ENCODE data around the gene MYZAP.
A peak's percentile ranks its signal among the peaks of the same experiment; 100 is the strongest.

MYZAP gene, protein sequence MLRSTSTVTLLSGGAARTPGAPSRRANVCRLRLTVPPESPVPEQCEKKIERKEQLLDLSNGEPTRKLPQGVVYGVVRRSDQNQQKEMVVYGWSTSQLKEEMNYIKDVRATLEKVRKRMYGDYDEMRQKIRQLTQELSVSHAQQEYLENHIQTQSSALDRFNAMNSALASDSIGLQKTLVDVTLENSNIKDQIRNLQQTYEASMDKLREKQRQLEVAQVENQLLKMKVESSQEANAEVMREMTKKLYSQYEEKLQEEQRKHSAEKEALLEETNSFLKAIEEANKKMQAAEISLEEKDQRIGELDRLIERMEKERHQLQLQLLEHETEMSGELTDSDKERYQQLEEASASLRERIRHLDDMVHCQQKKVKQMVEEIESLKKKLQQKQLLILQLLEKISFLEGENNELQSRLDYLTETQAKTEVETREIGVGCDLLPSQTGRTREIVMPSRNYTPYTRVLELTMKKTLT

DNA sequence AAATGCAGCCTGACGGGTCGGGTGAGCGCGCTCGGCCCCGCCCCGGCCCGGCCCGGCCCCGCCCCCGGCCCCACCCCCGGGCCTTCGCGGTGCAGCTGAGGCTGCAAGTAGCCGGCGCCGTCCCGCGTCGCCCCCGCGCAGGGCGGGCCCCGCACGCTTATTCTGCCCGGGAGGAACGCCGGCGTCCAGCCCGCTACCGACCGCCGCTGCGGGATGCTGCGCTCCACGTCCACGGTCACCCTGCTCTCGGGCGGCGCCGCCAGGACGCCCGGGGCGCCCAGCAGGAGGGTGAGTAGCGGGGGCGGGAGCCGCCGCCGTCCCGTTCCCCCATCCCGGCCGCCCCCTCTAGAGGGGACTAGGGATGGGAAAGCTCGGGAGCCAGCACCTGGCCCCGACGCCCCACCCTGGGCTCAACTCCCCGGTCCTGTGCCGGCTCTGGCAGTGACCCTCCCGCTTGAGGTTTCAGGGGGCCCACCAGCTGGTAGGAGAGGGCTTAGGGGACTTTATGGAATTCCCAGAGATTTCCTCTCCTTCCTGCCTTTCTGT lies at the start of gene MYZAP:
Gene MYZAP (plus strand): TSS at position 83 of the 546 bp plus-strand sequence. CDS start 131 bp downstream, at position 214.
- DNase-seq (ENCODE audit: low spot score): peak; percentile 79

DNA sequence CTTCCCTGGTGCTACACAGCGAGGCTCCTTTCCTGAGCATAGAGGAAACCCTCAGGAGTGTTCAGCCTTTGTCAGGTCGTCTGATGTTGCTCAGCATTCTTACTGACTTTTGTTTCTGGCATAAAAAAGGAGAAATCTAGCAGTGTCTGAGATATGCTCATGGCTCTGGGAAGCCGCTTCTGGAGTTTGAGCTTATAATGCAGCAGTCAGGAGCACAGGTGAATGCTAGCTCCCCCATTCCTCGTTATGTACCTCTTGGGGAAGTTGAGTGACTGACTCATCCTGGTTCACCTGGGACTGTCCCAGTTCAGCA lies 49.2 kb upstream of the MYZAP start:
- no peak for DNase-seq (ENCODE audit: low spot score)

DNA sequence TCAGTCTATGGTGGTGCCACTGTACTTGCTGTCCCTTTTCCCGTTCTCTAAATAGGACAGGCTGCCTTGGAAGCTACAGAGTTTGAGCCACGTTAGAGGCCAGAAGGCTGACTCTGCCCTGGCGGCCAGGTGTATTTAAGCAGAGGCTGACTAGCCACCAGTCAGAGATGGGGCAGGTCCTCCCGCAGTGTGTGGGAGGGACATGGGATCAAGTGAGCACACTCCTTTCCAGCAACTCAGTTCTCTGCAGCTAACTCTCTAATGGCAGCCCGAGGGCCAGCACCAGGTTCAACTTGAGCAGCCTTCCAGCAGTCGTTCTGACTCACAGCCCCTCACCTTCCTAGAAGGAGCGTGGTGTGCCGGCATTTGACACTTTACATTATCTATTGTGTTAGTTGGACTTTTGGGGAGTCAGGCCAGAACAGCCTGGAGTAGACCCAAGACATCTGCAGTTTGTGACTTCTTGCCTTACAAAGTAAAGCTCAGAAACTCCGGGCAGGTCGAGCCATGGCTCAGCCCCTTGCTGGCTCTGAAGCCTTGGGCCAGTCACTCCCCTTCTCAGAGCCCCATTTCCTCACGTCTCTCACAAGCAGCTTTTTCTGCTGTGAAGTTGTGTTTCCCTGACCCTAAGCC lies 46.7 kb upstream of the MYZAP start:
- no peak for DNase-seq (ENCODE audit: low spot score)

DNA sequence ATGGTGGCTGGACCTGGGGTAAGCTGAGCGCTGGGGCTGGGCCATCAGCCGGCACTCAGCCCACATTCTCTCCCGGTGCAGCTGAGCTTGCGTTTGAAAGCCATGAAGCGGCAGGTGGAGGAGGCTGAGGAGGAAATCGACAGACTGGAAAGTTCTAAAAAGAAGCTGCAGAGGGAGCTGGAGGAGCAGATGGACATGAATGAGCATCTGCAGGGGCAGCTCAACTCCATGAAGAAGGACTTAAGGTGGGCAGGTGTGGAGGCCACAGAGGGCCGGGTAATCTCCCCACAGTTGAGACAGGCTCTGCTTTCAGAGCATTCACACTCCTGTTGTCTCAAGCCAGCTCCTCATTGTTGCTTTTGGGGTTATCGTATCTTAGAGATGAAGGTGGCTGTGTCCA lies 45.7 kb upstream of the MYZAP start:
- DNase-seq (ENCODE audit: low spot score): no peak

DNA sequence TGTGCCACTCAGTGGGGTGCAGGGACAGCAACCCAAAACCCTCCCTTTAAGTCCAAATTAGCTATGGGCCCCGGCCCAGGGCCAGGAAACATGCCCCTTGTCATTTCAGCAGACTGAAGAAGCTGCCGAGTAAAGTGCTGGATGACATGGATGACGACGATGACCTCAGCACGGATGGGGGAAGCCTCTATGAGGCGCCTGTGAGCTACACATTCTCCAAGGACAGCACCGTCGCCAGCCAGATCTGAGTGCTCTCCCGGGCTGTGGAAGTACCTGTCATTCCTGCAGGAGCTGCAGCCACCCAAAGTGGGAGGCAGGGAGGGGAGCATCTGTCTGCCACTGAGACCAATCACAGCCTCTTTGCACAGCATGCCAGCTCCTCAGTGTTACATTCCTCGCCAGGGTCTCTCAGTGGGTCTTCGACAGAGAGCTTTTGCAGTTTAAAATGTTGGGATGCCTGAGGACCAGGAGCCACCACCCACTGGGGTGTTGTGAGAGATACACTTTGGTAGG lies 44.4 kb upstream of the MYZAP start:
- DNase-seq (ENCODE audit: low spot score): no peak

DNA sequence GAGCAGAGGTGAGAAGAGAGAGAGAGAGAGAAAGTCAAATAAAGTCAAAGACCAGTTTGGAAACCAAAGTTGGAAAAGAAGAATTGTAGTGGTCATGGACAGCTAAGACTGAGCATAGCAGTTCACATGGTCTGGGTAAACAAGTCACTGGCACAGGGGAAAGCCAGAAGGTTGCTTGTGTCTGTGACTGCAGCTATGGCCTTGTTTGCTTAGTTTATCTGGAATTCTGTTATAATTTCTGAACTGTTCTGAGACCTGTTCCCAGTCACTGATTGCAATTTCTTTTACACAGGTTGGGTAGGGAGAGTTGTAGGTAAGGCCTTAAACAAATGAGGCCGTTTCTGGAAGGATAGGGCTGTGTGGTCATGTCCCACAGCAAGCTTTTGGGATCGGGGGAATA lies 43.4 kb upstream of the MYZAP start:
- DNase-seq (ENCODE audit: low spot score): no peak

DNA sequence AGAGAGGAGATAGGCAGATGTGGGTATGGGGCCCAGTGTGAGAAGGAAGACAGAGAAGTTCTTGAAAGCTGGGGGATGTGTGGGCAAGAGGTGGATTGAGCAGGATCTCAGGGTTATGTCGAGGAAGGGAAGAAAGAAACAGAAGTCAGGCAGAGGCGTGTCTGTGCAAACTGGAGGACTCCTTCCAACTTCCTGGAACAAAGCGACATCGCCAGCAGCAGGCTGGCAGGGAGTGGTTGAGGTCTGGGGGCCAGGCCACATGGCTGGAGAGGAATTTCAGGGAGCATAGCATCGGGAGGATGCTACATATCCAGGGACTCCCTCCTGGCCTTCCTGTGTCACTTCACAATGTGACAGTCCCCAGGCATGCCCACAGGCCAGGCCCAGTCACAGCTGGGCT lies 42.9 kb upstream of the MYZAP start:
- DNase-seq (ENCODE audit: low spot score): no peak

DNA sequence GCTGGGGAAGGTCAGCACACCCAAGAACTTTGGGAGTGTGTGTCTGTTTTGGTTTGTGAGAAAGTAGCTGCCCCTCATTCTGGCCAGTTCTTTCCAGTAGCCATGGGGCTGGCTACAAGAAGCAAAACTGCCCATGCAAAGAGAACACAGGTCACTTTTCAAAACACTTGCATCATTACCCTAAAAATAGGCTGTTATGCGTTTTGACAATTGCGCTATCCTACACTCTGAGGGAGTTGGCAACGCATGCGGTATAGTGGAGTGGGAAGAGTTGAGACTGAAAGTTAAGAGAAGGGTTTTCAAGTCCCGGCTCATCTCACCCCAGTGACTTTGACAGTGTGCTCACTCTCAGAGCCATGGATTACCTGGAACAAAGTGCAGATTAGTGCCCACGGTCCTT lies 41.8 kb upstream of the MYZAP start:
- no peak for DNase-seq (ENCODE audit: low spot score)

DNA sequence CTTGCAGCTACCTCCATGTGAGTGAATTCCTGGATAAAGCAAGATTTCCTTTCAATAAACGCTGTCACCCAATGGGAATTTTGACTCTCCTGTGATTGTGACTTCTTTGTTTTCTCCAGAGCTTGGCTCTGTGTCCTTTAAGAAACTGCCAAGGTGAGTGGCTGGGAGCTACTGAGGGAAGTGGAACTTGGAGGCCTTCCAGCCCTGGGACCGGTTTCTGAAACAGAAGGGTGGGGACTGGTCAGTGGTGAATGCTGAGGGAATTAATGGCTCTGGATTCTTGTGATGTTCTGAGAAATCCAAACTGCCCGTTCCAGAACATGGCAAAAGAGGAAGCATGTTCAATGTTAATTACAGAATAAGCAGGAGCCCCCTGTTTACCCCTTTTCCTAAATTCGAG lies 41.1 kb upstream of the MYZAP start:
- DNase-seq (ENCODE audit: low spot score): no peak

DNA sequence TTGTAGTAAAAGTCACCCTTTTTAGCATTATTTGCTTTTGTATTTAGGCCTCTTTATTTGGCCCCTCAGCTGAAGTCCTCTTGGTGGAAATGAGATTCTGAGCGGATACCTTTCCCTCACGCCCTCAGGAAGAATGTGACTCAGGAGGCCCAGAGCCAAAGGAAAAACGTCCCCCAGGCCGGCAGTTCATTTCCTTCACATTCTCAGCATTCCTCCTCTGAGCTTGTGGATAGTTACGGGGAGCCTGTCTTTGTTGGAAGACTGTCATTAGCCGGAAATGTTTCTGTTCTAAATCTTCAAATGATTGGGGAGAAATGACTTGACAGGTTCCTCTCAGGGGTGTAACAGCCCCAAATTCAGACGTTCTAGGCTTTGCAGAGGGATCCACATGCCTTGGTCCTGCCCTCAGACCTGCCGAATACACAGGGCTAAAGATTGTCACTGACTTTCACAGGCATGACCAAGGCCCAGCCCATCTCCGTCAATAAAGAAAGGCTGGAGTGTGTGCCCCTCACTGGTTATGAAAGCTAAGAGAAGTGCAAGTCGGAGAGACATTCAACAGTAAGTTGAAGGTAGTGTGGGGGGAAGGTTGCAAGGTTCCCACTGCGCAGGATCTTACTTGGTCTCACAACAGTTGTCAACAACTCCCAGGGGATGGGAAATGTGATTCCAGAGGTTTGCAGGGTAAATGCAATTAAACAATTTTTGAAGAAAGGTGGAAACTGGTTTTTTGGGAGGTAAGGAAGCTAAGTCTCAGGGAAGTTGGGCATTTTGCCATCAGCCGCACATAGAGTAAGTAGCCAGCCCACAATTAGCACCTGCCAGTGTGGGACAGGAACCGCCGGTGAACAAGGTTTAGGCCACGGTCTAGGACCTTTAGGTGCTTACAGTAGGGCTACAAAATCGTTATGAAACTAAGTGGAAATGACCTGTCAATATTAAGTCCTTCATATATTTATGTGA lies 39.7 kb upstream of the MYZAP start:
- DNase-seq (ENCODE audit: low spot score): peak; percentile 31

DNA sequence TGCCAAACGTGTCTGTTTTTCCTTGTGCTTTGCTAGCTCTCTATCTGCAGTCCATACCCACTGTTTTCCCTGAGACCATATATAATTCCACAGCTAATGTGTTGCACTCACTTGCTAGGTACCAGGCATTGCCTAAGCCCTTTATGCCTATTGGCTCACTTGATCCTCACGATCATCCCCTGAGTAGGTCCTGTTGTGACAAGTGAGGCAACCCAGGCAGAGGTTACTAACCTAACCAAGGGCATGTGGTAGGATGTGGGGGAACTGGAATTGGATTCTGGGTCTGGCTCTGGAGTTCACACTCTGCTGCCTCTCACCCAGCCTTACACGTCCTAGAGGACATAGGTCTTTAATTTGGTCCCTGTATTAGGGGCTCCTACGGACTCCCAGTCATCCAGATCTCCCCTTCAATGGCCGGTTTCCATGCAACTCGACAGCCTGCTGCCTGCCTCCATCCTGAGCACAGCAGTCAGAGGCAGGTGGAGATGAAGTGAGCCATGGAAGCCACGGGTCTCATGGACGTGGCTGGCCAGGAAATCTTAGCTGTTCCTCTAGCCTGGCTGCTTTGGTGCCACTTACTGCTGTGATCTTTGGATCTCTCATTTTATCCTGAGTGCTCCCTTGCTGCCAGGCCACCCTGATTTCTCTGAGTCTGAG lies 38.9 kb upstream of the MYZAP start:
- no peak for DNase-seq (ENCODE audit: low spot score)

DNA sequence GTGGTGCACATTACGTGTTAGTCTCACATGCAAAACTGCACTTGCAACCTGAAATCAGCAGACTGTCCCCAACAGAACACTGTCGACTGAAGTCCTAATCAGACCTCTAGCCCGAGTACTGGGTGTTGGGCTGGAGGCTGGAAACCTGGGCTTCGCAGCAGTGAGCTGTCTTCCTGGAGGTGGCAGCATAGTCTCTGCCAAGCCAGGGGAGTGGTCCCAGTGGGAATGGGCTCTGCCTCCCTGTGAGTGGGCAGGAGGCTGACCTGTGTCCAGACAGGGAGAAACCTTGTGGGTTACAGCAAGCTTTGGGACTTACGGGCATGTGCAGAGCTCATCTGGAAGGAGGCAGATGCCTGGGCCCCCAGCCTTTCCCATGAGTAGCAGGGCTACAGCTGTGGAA lies 38.2 kb upstream of the MYZAP start:
- no peak for DNase-seq (ENCODE audit: low spot score)

DNA sequence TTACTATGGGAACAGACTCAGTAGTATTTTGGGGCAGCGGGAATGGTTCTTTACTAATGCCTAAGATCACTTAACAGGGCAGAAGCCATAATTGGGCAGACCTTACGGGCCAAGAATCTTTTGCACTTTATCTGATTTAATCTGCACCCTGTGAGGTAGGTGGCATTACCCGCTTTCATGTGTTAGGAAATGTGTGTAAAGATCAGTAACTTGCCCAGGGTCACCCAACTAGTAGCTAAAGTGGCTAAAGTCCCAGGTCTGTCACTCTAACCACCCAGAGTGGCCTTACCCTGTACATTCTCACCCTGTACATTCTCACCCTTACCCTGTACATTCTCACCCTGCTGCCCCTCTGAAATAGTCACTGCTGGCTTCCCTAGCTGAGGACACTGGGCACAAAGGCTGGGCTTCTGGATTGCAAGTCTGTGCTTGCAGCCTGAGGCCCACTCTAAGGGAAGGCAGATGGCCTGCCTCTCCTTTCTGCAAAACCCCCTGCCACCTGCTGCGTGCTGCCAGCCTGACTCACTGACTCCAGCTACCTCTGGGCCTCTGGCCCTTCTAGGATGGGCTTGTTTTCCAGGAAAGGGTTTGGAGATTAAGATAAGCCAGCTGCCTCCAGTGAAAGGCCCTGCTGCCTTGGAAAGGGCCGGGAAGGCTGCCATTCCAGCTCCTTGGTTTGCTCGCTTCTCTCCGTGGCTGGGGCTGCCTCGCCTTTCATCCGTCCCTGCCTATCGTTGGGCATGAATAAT lies 37.5 kb upstream of the MYZAP start:
- DNase-seq (ENCODE audit: low spot score): no peak

DNA sequence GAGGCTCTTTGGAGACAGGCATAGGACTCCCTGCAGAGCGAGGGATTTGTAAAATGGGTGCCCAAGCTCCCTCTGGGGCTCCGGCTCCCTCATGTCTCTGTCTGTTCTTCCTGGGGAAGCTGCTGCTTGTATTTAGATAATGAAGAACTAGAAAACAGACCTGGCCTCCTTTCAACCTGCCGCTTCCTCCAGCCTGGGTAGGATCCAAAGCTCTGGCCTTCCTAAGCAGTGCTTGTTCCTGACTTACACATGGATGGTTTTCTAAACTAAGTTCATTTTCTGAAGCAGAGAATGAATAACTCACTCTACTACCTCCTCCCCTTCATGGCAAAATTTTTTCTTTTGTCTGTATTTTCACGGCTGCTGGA lies 36.9 kb upstream of the MYZAP start:
- DNase-seq (ENCODE audit: low spot score): no peak

DNA sequence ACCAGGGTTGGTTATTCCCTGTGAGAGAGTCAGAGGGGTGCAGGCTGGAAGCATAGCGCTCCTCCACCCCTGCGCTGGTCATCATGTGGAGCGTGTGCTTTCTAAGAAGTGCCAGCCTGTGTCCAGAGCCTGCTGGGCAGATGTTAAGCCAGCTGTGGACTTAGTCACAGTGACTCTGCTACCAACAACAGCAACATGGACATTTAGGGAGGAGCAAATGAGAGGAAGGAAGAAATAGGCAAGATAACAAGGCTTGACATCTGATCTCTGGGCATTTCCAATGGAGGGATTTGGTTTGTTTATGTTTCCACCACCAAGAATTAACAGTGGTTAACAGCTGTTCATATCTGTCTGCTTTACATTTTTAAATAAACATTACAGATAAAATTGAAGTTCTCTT lies 36.4 kb upstream of the MYZAP start:
- DNase-seq (ENCODE audit: low spot score): no peak

DNA sequence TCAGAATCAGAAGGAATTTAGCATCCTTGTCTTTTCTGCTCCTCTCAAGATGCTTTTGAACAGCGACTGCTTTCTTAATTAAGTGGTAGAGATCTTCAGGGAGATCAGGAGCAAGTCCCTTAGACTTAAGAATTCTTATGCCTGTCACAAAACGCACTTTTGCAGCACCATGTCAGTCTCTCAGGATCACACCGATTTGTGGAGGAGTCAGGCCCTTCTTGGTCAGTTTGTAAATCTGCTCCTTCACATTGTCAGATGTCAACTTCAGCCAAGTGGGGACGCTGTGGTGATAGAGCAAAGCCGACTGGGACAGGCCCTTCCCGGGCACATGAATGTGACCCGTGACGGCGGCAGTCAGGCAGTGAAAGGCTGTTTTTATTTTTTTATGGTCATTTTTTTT lies 35.7 kb upstream of the MYZAP start:
- no peak for DNase-seq (ENCODE audit: low spot score)

DNA sequence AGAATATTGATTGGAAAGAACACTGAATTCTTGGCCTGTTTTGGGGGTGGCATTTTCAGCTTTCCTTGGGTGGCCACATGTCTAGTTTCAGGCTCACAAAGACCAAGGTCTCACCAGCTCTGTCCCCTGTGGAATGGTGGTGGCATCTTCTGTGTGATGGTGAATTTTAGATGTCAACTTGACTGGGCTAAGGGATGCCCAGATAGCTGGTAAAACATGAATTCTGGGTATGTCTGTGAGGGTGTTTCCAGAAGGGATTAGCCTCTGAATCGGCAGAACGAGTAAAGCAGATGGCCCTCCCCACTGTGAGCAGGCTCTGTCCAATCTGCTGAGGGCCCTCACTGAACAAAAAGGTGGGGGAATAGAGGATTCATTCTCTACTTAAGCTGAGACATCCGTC lies 34.4 kb upstream of the MYZAP start:
- no peak for DNase-seq (ENCODE audit: low spot score)

DNA sequence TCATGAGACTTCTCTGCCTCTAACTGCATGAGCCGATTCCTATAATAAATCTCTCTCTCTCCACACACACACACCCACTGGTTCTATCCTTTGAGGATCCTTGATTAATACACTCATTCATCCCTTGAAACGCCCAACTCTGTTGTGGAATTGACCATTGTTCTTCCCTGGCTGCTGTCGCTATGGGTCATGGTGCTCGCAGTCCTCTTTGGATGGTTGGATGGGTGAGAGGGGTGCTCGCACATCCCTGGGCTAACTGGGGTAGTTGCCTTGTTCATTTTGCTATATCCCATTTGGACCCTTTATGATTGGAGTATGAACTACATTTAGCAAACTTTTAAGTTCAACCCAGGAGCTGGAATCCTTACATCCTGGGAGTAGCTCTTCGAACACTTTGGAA lies 33.9 kb upstream of the MYZAP start:
- no peak for DNase-seq (ENCODE audit: low spot score)

DNA sequence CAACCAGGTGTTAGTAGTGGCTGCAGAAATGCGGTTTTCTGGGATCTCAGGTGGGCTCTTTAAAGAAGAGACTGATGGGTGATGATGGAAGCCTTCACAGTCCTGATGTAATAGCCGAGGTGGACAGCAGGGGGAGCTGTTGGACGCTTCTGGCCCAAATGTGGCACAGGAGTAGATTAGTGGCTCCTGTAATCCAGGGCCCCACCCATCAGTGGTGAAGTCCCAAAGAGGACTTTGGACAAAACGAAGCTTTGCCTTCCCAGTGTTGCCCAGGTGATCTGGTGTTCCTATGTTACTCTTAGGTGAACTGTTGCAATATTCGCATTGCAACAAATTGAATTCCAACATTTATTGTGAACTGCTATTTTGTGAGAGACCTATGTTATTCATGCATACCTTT lies 31.8 kb upstream of the MYZAP start:
- peak; percentile 70 for DNase-seq (ENCODE audit: low spot score)

DNA sequence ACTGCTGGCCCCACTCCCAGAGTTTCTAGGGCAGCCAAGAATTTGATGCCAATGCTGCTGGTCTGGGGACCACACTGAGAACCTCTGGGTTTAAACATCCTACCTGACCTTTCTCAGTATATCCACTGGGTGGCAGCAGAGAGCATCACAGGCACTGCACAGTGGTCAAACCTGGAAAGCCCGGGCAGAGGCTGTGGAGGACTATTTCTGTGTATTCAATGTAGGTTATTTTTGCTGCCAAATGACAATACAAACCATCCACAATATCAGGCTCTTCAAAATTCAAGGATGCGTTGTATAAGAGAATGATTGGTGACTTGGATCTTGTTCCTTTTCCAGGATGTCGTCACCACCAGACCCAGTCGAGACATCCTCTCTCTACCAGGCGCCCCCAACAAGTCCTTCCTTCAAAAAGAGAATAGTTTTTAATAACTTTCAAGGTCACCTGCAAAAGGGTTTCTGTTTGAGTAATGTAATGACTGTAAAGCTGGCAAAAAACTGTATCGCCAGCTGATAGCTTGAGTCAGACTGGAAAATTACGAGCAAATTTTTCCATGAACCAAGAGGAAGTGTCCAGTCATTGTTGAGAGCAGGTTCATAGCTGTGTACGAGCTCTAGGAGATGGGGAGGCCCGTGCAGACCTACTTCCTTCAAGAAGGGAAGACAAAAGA lies 30.5 kb upstream of the MYZAP start:
- DNase-seq (ENCODE audit: low spot score): peak; percentile 48

Measured in HuH-7 (cell line).